Measurements from ENCODE around the gene PPARA. TPM values are rescaled to one million over a fixed set of nuclear protein-coding genes. Genes with fewer than 3 reads are reported as not detected.
A peak's percentile ranks its signal among the peaks of the same experiment; 100 is the strongest.

Gene PPARA
- total and polyA plus RNA-seq, 9 of the 15 experiments (the other 6 are each of a cell fraction or from before 2014, with no cell fraction given): 0.64 to 5.3 (median 3.5) TPM

DNA sequence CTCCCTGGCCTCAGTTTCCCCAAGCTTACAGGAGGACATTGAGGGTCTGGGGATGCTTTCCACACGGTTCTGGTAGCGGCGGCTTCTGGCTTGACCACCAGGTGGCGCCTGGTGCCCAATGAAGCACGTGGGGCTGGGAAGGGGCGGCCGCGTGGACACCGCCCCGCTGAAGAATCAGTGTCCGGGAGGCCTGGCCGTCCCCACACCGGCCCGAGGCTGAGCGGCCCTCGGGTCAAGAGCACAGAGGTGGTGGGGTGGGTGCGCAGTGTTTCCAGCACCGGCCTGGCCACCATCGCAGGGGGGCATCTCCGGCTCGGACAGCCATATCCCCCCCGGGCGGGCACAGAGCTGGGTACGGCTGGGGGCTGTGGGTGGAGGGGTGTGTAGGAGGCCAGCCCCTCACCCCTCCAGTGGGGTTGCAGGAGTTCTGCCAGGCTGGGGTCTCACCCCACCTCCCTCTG, 27.8 kb upstream of the PPARA start (continued):
- TF ChIP-seq SIN3A (IDR thresholded peaks at IDR 0.05; ENCODE audit: borderline replicate concordance in 2 of 2, control insufficient read depth in 1 of 2, low read depth in 2 of 2, low read length in 2 of 2): peak in 1 of 2 experiments; percentile 56; a peak in 1 of 4 replicates
- 0 out of 2 replicates have a peak, but pooled peaks have one; percentile 23 for TF ChIP-seq MXI1 (IDR thresholded peaks at IDR 0.05; ENCODE audit: low read depth, low read length)
- no peak for TF ChIP-seq TBP (optimal IDR thresholded peaks at IDR 0.05; ENCODE audit: low read depth, low read length)
- 0 out of 2 replicates have a peak, but pooled peaks have one; percentile 57 for TF ChIP-seq ZSCAN29 (IDR thresholded peaks at IDR 0.05)
- TF ChIP-seq, protein P1, sequence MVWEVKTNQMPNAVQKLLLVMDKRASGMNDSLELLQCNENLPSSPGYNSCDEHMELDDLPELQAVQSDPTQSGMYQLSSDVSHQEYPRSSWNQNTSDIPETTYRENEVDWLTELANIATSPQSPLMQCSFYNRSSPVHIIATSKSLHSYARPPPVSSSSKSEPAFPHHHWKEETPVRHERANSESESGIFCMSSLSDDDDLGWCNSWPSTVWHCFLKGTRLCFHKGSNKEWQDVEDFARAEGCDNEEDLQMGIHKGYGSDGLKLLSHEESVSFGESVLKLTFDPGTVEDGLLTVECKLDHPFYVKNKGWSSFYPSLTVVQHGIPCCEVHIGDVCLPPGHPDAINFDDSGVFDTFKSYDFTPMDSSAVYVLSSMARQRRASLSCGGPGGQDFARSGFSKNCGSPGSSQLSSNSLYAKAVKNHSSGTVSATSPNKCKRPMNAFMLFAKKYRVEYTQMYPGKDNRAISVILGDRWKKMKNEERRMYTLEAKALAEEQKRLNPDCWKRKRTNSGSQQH (CRISPR knock-in tag; IDR thresholded peaks at IDR 0.05): no peak
- TF ChIP-seq, protein P2, sequence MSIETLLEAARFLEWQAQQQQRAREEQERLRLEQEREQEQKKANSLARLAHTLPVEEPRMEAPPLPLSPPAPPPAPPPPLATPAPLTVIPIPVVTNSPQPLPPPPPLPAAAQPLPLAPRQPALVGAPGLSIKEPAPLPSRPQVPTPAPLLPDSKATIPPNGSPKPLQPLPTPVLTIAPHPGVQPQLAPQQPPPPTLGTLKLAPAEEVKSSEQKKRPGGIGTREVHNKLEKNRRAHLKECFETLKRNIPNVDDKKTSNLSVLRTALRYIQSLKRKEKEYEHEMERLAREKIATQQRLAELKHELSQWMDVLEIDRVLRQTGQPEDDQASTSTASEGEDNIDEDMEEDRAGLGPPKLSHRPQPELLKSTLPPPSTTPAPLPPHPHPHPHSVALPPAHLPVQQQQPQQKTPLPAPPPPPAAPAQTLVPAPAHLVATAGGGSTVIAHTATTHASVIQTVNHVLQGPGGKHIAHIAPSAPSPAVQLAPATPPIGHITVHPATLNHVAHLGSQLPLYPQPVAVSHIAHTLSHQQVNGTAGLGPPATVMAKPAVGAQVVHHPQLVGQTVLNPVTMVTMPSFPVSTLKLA (conservative IDR thresholded peaks at IDR 0.05): peak; percentile 88 to 92
- no peak for TF ChIP-seq SLC30A9 (CRISPR knock-in tag; IDR thresholded peaks at IDR 0.05)
- no peak for TF ChIP-seq ZFP36 (IDR thresholded peaks at IDR 0.05; ENCODE audit: low read depth, low read length, partially characterized antibody)
- no peak for TF ChIP-seq ZKSCAN1 (IDR thresholded peaks at IDR 0.05; ENCODE audit: low read depth, low read length)
- TF ChIP-seq BACH1 (tag; IDR thresholded peaks at IDR 0.05): no peak
- no peak for TF ChIP-seq NR2C2 (CRISPR knock-in tag; IDR thresholded peaks at IDR 0.05)
- TF ChIP-seq NR2C2 (tag; IDR thresholded peaks at IDR 0.05): no peak
- TF ChIP-seq, protein P3, sequence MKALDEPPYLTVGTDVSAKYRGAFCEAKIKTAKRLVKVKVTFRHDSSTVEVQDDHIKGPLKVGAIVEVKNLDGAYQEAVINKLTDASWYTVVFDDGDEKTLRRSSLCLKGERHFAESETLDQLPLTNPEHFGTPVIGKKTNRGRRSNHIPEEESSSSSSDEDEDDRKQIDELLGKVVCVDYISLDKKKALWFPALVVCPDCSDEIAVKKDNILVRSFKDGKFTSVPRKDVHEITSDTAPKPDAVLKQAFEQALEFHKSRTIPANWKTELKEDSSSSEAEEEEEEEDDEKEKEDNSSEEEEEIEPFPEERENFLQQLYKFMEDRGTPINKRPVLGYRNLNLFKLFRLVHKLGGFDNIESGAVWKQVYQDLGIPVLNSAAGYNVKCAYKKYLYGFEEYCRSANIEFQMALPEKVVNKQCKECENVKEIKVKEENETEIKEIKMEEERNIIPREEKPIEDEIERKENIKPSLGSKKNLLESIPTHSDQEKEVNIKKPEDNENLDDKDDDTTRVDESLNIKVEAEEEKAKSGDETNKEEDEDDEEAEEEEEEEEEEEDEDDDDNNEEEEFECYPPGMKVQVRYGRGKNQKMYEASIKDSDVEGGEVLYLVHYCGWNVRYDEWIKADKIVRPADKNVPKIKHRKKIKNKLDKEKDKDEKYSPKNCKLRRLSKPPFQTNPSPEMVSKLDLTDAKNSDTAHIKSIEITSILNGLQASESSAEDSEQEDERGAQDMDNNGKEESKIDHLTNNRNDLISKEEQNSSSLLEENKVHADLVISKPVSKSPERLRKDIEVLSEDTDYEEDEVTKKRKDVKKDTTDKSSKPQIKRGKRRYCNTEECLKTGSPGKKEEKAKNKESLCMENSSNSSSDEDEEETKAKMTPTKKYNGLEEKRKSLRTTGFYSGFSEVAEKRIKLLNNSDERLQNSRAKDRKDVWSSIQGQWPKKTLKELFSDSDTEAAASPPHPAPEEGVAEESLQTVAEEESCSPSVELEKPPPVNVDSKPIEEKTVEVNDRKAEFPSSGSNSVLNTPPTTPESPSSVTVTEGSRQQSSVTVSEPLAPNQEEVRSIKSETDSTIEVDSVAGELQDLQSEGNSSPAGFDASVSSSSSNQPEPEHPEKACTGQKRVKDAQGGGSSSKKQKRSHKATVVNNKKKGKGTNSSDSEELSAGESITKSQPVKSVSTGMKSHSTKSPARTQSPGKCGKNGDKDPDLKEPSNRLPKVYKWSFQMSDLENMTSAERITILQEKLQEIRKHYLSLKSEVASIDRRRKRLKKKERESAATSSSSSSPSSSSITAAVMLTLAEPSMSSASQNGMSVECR (CRISPR knock-in tag; IDR thresholded peaks at IDR 0.05): peak; percentile 68; the same call in 1 of the 2 replicates
- TF ChIP-seq OTX1 (CRISPR knock-in tag; IDR thresholded peaks at IDR 0.05): no peak
- TF ChIP-seq, protein P4, sequence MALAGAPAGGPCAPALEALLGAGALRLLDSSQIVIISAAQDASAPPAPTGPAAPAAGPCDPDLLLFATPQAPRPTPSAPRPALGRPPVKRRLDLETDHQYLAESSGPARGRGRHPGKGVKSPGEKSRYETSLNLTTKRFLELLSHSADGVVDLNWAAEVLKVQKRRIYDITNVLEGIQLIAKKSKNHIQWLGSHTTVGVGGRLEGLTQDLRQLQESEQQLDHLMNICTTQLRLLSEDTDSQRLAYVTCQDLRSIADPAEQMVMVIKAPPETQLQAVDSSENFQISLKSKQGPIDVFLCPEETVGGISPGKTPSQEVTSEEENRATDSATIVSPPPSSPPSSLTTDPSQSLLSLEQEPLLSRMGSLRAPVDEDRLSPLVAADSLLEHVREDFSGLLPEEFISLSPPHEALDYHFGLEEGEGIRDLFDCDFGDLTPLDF (CRISPR knock-in tag; IDR thresholded peaks at IDR 0.05): no peak
- TF ChIP-seq FOXM1 (IDR thresholded peaks at IDR 0.05; ENCODE audit: low read depth): no peak
- no peak for TF ChIP-seq FOXM1 (CRISPR knock-in tag; IDR thresholded peaks at IDR 0.05; ENCODE audit: low read depth)
- TF ChIP-seq ZNF239 (CRISPR knock-in tag; IDR thresholded peaks at IDR 0.05): no peak
- peak in 1 of 2 experiments; percentile 61; a peak in 2 of 4 replicates for TF ChIP-seq MAZ (CRISPR knock-in tag; conservative IDR thresholded peaks at IDR 0.05 in 1 of 2, IDR thresholded peaks at IDR 0.05 in 1 of 2)
- TF ChIP-seq ARID2 (IDR thresholded peaks at IDR 0.05): 0 out of 2 replicates have a peak, but pooled peaks have one; percentile 20
- no peak for TF ChIP-seq ZNF174 (CRISPR knock-in tag; IDR thresholded peaks at IDR 0.05)

All from K562 (cell line).